WTC11 (cell line): ENCODE measurements around the gene CCDC80.

Source experiments
- CTCF ChIP-seq: fragments of 200-600 bp; IDR thresholded peaks from 2 replicates; pipeline ENCODE4 v1.8.0; 2022; ENCODE audit warnings: antibody characterized with exemption
- ELF4 ChIP-seq: sonication (generic); formaldehyde crosslinking; IDR thresholded peaks from 2 replicates; pipeline ENCODE4 v1.8.1; 2022; ENCODE audit warnings: low read depth, mild to moderate bottlenecking, moderate library complexity, missing genetic modification reagents
- KAT7 ChIP-seq: sonication (generic); formaldehyde crosslinking; IDR thresholded peaks from 2 replicates; pipeline ENCODE4 v1.8.1; 2023; ENCODE audit warnings: missing genetic modification reagents, mild to moderate bottlenecking, borderline replicate concordance
- MLX ChIP-seq: sonication (generic); formaldehyde crosslinking; IDR thresholded peaks from 2 replicates; pipeline ENCODE4 v1.8.1; 2023; ENCODE audit warnings: mild to moderate bottlenecking, missing genetic modification reagents, moderate library complexity
- NFYB ChIP-seq: sonication (generic); formaldehyde crosslinking; conservative IDR thresholded peaks from 2 replicates; pipeline ENCODE4 v1.8.0; 2022; ENCODE audit warnings: low read depth, missing genetic modification reagents
- NR3C1 ChIP-seq: sonication (generic); formaldehyde crosslinking; conservative IDR thresholded peaks from 2 replicates; pipeline ENCODE4 v1.8.1; 2023; ENCODE audit warnings: low read depth, mild to moderate bottlenecking, missing genetic modification reagents
- STAT6 ChIP-seq: sonication (generic); formaldehyde crosslinking; conservative IDR thresholded peaks from 2 replicates; pipeline ENCODE4 v1.8.1; 2023; ENCODE audit warnings: mild to moderate bottlenecking, low read depth, missing genetic modification reagents, moderate library complexity
- ZNF121 ChIP-seq: sonication (generic); formaldehyde crosslinking; IDR thresholded peaks from 2 replicates; pipeline ENCODE4 v1.8.0; 2023; ENCODE audit warnings: missing genetic modification reagents
- TF ChIP-seq, protein P1 (sequence below): sonication (generic); formaldehyde crosslinking; IDR thresholded peaks from 2 replicates; pipeline ENCODE4 v1.8.1; 2023; ENCODE audit warnings: mild to moderate bottlenecking, missing genetic modification reagents
- TF ChIP-seq, protein P2 (sequence below): sonication (generic); formaldehyde crosslinking; IDR thresholded peaks from 2 replicates; pipeline ENCODE4 v1.8.1; 2022; ENCODE audit warnings: missing genetic modification reagents, borderline replicate concordance
- TF ChIP-seq, protein P3 (sequence below): sonication (generic); formaldehyde crosslinking; IDR thresholded peaks from 2 replicates; pipeline ENCODE4 v1.8.0; 2022; ENCODE audit warnings: mild to moderate bottlenecking, missing genetic modification reagents
- TF ChIP-seq, protein P4 (sequence below): sonication (generic); formaldehyde crosslinking; IDR thresholded peaks from 2 replicates; pipeline ENCODE4 v1.8.1; 2022; ENCODE audit warnings: low read depth, mild to moderate bottlenecking, moderate library complexity, missing genetic modification reagents, borderline replicate concordance

GRCh38 chr3:112656043-112656442, 15.1 kb upstream of the CCDC80 start:
- TF ChIP-seq NFYB (CRISPR knock-in tag) (no peak), NR3C1 (CRISPR knock-in tag) (no peak), KAT7 (CRISPR knock-in tag) (no peak), CTCF (no peak), STAT6 (CRISPR knock-in tag) (no peak), ELF4 (CRISPR knock-in tag) (no peak), ZNF121 (CRISPR knock-in tag) (no peak), MLX (CRISPR knock-in tag) (no peak)
- TF ChIP-seq, protein P1, sequence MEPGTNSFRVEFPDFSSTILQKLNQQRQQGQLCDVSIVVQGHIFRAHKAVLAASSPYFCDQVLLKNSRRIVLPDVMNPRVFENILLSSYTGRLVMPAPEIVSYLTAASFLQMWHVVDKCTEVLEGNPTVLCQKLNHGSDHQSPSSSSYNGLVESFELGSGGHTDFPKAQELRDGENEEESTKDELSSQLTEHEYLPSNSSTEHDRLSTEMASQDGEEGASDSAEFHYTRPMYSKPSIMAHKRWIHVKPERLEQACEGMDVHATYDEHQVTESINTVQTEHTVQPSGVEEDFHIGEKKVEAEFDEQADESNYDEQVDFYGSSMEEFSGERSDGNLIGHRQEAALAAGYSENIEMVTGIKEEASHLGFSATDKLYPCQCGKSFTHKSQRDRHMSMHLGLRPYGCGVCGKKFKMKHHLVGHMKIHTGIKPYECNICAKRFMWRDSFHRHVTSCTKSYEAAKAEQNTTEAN (CRISPR knock-in tag) = no peak
- TF ChIP-seq, protein P2, sequence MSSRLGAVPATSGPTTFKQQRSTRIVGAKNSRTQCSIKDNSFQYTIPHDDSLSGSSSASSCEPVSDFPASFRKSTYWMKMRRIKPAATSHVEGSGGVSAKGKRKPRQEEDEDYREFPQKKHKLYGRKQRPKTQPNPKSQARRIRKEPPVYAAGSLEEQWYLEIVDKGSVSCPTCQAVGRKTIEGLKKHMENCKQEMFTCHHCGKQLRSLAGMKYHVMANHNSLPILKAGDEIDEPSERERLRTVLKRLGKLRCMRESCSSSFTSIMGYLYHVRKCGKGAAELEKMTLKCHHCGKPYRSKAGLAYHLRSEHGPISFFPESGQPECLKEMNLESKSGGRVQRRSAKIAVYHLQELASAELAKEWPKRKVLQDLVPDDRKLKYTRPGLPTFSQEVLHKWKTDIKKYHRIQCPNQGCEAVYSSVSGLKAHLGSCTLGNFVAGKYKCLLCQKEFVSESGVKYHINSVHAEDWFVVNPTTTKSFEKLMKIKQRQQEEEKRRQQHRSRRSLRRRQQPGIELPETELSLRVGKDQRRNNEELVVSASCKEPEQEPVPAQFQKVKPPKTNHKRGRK (CRISPR knock-in tag) = no peak
- TF ChIP-seq, protein P3, sequence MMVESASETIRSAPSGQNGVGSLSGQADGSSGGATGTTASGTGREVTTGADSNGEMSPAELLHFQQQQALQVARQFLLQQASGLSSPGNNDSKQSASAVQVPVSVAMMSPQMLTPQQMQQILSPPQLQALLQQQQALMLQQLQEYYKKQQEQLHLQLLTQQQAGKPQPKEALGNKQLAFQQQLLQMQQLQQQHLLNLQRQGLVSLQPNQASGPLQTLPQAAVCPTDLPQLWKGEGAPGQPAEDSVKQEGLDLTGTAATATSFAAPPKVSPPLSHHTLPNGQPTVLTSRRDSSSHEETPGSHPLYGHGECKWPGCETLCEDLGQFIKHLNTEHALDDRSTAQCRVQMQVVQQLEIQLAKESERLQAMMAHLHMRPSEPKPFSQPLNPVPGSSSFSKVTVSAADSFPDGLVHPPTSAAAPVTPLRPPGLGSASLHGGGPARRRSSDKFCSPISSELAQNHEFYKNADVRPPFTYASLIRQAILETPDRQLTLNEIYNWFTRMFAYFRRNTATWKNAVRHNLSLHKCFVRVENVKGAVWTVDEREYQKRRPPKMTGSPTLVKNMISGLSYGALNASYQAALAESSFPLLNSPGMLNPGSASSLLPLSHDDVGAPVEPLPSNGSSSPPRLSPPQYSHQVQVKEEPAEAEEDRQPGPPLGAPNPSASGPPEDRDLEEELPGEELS = no peak
- TF ChIP-seq, protein P4, sequence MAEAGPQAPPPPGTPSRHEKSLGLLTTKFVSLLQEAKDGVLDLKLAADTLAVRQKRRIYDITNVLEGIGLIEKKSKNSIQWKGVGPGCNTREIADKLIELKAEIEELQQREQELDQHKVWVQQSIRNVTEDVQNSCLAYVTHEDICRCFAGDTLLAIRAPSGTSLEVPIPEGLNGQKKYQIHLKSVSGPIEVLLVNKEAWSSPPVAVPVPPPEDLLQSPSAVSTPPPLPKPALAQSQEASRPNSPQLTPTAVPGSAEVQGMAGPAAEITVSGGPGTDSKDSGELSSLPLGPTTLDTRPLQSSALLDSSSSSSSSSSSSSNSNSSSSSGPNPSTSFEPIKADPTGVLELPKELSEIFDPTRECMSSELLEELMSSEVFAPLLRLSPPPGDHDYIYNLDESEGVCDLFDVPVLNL = no peak
